Right atrium auricular region (tissue), 2 donors: ENCODE results near the gene S1PR4. TPM values are rescaled to one million over a fixed set of nuclear protein-coding genes. Genes with fewer than 3 reads are reported as not detected.

Experiments used
- DNase-seq: peaks from one replicate; pipeline ENCODE4 v3.0.0-alpha.2; 2019; ENCODE audit warnings: low spot score
- H3K27ac ChIP-seq, 2 donors: fragments of 200-600 bp; sonication (generic); 1 replicate in 1 of 2; 2 replicates in 1 of 2; pipeline ENCODE4 v1.5.1; 2016 to 2019
- H3K27me3 ChIP-seq, 2 donors: fragments of 200-600 bp; sonication (generic); one replicate each; pipeline versions ENCODE4 v1.5.1 to v1.6.0; 2017 to 2019
- H3K36me3 ChIP-seq: fragments of 200-600 bp; sonication (generic); one replicate; pipeline ENCODE4 v1.5.1; 2016
- H3K4me1 ChIP-seq, 2 donors: fragments of 200-600 bp; sonication (generic); one replicate each; pipeline versions ENCODE4 v1.5.1 to v1.6.0; 2017 to 2019
- H3K4me3 ChIP-seq, 2 donors: fragments of 200-600 bp; sonication (generic); 1 replicate in 1 of 2; 2 replicates in 1 of 2; pipeline ENCODE4 v1.5.1; 2017 to 2019; ENCODE audit warnings: mild to moderate bottlenecking in 1 of 2, moderate library complexity in 1 of 2
- H3K9me3 ChIP-seq, 2 donors: fragments of 200-600 bp; sonication (generic); one replicate each; pipeline ENCODE4 v1.5.1; 2019
- CTCF ChIP-seq, 2 donors: fragments of 200-600 bp; sonication (generic); IDR thresholded peaks; one replicate each; pipeline ENCODE4 v1.5.1; 2019; ENCODE audit warnings: antibody characterized with exemption in 2 of 2
- total RNA-seq, 2 donors: library from RNA; depleted of rRNA; stranded (reverse); fragments of >200 nt; gene quantifications; one replicate each; pipeline ENCODE4 v1.1.0, GENCODE V29; 2016

S1PR4 gene
- total RNA-seq, 2 donors from 2014 or later, result 0.48 to 0.94 TPM

- no peak for TF ChIP-seq CTCF (IDR thresholded peaks at IDR 0.05)
- Histone ChIP-seq H3K4me1 (peaks cover 0 to 14% of the 10 kb centered on the region in 2 donors), H3K36me3 (no peaks in the 10 kb centered on the region), H3K27me3 (no peaks in the 10 kb centered on the region), H3K9me3 (no peaks in the 10 kb centered on the region), H3K4me3 (no peak overlapping the region), H3K27ac (no peak overlapping the region)
- no peak for DNase-seq
These were observed 13.7 kb downstream of the S1PR4 start for GRCh38 chr19:3192228-3192635.

GRCh38 chr19:3192684-3193083 is 14.1 kb downstream of the S1PR4 start:
- Histone ChIP-seq H3K27ac (no peak overlapping the region), H3K4me3 (no peak overlapping the region), H3K36me3 (no peaks in the 10 kb centered on the region), H3K27me3 (no peaks in the 10 kb centered on the region), H3K4me1 (peaks cover 0 to 10% of the 10 kb centered on the region in 2 donors), H3K9me3 (no peaks in the 10 kb centered on the region)
- TF ChIP-seq CTCF (IDR thresholded peaks at IDR 0.05), result no peak
- DNase-seq, result no peak

- Histone ChIP-seq H3K27me3 (no peaks in the 10 kb centered on the region), H3K27ac (no peak overlapping the region), H3K4me1 (peaks cover 0 to 2% of the 10 kb centered on the region in 2 donors), H3K4me3 (no peak overlapping the region), H3K36me3 (peaks cover under 1% of the 10 kb centered on the region), H3K9me3 (no peaks in the 10 kb centered on the region)
- DNase-seq, result no peak
- no peak for TF ChIP-seq CTCF (IDR thresholded peaks at IDR 0.05)
These were observed 14.9 kb downstream of the S1PR4 start for GRCh38 chr19:3193256-3194105.

GRCh38 chr19:3194106-3195087 is 15.8 kb downstream of the S1PR4 start:
- Histone ChIP-seq H3K9me3 (no peaks in the 10 kb centered on the region), H3K4me3 (no peak overlapping the region), H3K27me3 (no peaks in the 10 kb centered on the region), H3K27ac (no peak overlapping the region), H3K36me3 (peaks cover 7% of the 10 kb centered on the region), H3K4me1 (no peaks in the 10 kb centered on the region)
- DNase-seq, result no peak
- no peak for TF ChIP-seq CTCF (IDR thresholded peaks at IDR 0.05)

GRCh38 chr19:3196064-3196932 is 17.7 kb downstream of the S1PR4 start:
- Histone ChIP-seq H3K9me3 (no peaks in the 10 kb centered on the region), H3K27me3 (no peaks in the 10 kb centered on the region), H3K27ac (no peak overlapping the region), H3K36me3 (peaks cover 7% of the 10 kb centered on the region), H3K4me3 (no peak overlapping the region), H3K4me1 (no peaks in the 10 kb centered on the region)
- TF ChIP-seq CTCF (IDR thresholded peaks at IDR 0.05), result no peak
- no peak for DNase-seq
